ENCODE results near the gene NMRK1.

GRCh38 chr9:75065510-75065909, 22.4 kb downstream of the NMRK1 start:
- TF ChIP-seq CTCF (IDR thresholded peaks at IDR 0.05) (no peak), POLR2A (IDR thresholded peaks at IDR 0.05) (no peak)
